GM21717 (cell line): ENCODE data around the gene GPATCH4.
"Not testable (repeated sequence)": the region's sequence is repeated elsewhere in the genome, so short reads cannot be mapped to it uniquely, and the experiment has no call there.

Source experiments
- ATAC-seq: cut with Tn5 transposase; IDR thresholded peaks from one replicate; pipeline ENCODE4 v1.9.1; 2021; ENCODE audit warnings: mild to moderate bottlenecking, moderate library complexity; ENCODE audit not compliant: unreplicated experiment

Gene GPATCH4

GRCh38 chr1:156627313-156627880, 26.1 kb upstream of the GPATCH4 start:
- no peak for ATAC-seq

- no peak for ATAC-seq
These were observed 24.8 kb upstream of the GPATCH4 start for GRCh38 chr1:156626079-156626438.

- no peak for ATAC-seq
These were observed 24.3 kb upstream of the GPATCH4 start for GRCh38 chr1:156625436-156626078.

- ATAC-seq: no peak
These were observed 23.6 kb upstream of the GPATCH4 start for GRCh38 chr1:156624814-156625435.

GRCh38 chr1:156623946-156624813, 22.9 kb upstream of the GPATCH4 start:
- ATAC-seq: no peak

GRCh38 chr1:156622581-156623297, 21.5 kb upstream of the GPATCH4 start:
- ATAC-seq: no peak

- ATAC-seq: no peak
These were observed 18.3 kb upstream of the GPATCH4 start for GRCh38 chr1:156619582-156619955.

- no peak for ATAC-seq
These were observed 17.7 kb upstream of the GPATCH4 start, which contains the start of gene HAPLN2 for GRCh38 chr1:156618853-156619581. HAPLN2 (plus strand) TSS chr1:156619415; CDS start chr1:156623491, 4,076 bp downstream.

GRCh38 chr1:156616463-156616862, 15.2 kb upstream of the GPATCH4 start:
- ATAC-seq: no peak

- ATAC-seq: no peak
These were observed 14.7 kb upstream of the GPATCH4 start for GRCh38 chr1:156615946-156616345.

- ATAC-seq: no peak
These were observed 11.4 kb upstream of the GPATCH4 start for GRCh38 chr1:156612666-156613065.

- not testable (repeated sequence) for ATAC-seq
These were observed 8.8 kb upstream of the GPATCH4 start for GRCh38 chr1:156610072-156610471.

- no peak for ATAC-seq
These were observed 7.7 kb upstream of the GPATCH4 start for GRCh38 chr1:156608981-156609380.

GRCh38 chr1:156608036-156608674, 6.9 kb upstream of the GPATCH4 start:
- ATAC-seq: peak; percentile 77

GRCh38 chr1:156607344-156607743, 6.1 kb upstream of the GPATCH4 start:
- ATAC-seq: not testable (repeated sequence)

GRCh38 chr1:156602557-156602993, 1.3 kb upstream of the GPATCH4 start:
- no peak for ATAC-seq

GRCh38 chr1:156601892-156602291, 613 bp upstream of the GPATCH4 start:
- ATAC-seq: no peak

- no peak for ATAC-seq
These were observed 552 bp downstream of the GPATCH4 start for GRCh38 chr1:156600733-156601121.

GRCh38 chr1:156599811-156600210, 1.5 kb downstream of the GPATCH4 start:
- no peak for ATAC-seq
